HG02588 (cell line): ENCODE measurements around the gene GABRA5.
"Not testable (repeated sequence)": the region's sequence is repeated elsewhere in the genome, so short reads cannot be mapped to it uniquely, and the experiment has no call there.

Source experiments
- ATAC-seq: cut with Tn5 transposase; IDR thresholded peaks from one replicate; pipeline ENCODE4 v1.9.1; 2021; ENCODE audit warnings: mild to moderate bottlenecking, moderate library complexity; ENCODE audit not compliant: unreplicated experiment

Gene GABRA5

GRCh38 chr15:26866298-26867199 is at the start of gene GABRA5:
GABRA5 (plus strand) TSS chr15:26867062; CDS start chr15:26869249, 2,187 bp downstream.
- ATAC-seq = no peak

- ATAC-seq = not testable (repeated sequence)
Measured at GRCh38 chr15:26831191-26831590, 35.7 kb upstream of the GABRA5 start.

GRCh38 chr15:26831951-26832350 is 34.9 kb upstream of the GABRA5 start:
- ATAC-seq = no peak

- ATAC-seq = no peak
Measured at GRCh38 chr15:26838742-26839460, 28.0 kb upstream of the GABRA5 start.

- ATAC-seq = no peak
Measured at GRCh38 chr15:26841514-26841913, 25.3 kb upstream of the GABRA5 start.

- ATAC-seq = no peak
Measured at GRCh38 chr15:26841941-26842340, 24.9 kb upstream of the GABRA5 start.

GRCh38 chr15:26842391-26842790 is 24.5 kb upstream of the GABRA5 start:
- no peak for ATAC-seq

GRCh38 chr15:26844901-26845300 is 22.0 kb upstream of the GABRA5 start:
- no peak for ATAC-seq

- ATAC-seq = no peak
Measured at GRCh38 chr15:26848498-26848897, 18.4 kb upstream of the GABRA5 start.

GRCh38 chr15:26850161-26850560 is 16.7 kb upstream of the GABRA5 start:
- no peak for ATAC-seq

GRCh38 chr15:26852980-26853379 is 13.9 kb upstream of the GABRA5 start:
- ATAC-seq = no peak

GRCh38 chr15:26854435-26854834 is 12.4 kb upstream of the GABRA5 start:
- ATAC-seq = no peak

- ATAC-seq = no peak
Measured at GRCh38 chr15:26864664-26865191, 2.1 kb upstream of the GABRA5 start.

GRCh38 chr15:26867200-26868007 is 542 bp downstream of the GABRA5 start:
- no peak for ATAC-seq

GRCh38 chr15:26868029-26868685 is 1.3 kb downstream of the GABRA5 start:
- no peak for ATAC-seq

- no peak for ATAC-seq
Measured at GRCh38 chr15:26869628-26870027, 2.8 kb downstream of the GABRA5 start.

GRCh38 chr15:26870346-26870745 is 3.5 kb downstream of the GABRA5 start:
- ATAC-seq = no peak

- ATAC-seq = no peak
Measured at GRCh38 chr15:26872206-26872605, 5.3 kb downstream of the GABRA5 start.

GRCh38 chr15:26873846-26874245 is 7.0 kb downstream of the GABRA5 start:
- ATAC-seq = no peak

- no peak for ATAC-seq
Measured at GRCh38 chr15:26874774-26875475, 8.1 kb downstream of the GABRA5 start.
